HG02840 (cell line): Measurements from ENCODE around the gene NPIPB9.

ENCODE experiments used
- ATAC-seq: cut with Tn5 transposase; IDR thresholded peaks from one replicate; pipeline ENCODE4 v1.9.1; 2021; ENCODE audit warnings: mild to moderate bottlenecking, moderate library complexity, moderate number of reproducible peaks; ENCODE audit not compliant: unreplicated experiment, low FRiP score

NPIPB9 gene

GRCh38 chr16:28821874-28822519, 70.4 kb downstream of the NPIPB9 start:
- no peak for ATAC-seq
